ENCODE data around the gene CACNA1E.
"Not testable (repeated sequence)": the region's sequence is repeated elsewhere in the genome, so short reads cannot be mapped to it uniquely, and the experiment has no call there.

The CACNA1E gene

DNA sequence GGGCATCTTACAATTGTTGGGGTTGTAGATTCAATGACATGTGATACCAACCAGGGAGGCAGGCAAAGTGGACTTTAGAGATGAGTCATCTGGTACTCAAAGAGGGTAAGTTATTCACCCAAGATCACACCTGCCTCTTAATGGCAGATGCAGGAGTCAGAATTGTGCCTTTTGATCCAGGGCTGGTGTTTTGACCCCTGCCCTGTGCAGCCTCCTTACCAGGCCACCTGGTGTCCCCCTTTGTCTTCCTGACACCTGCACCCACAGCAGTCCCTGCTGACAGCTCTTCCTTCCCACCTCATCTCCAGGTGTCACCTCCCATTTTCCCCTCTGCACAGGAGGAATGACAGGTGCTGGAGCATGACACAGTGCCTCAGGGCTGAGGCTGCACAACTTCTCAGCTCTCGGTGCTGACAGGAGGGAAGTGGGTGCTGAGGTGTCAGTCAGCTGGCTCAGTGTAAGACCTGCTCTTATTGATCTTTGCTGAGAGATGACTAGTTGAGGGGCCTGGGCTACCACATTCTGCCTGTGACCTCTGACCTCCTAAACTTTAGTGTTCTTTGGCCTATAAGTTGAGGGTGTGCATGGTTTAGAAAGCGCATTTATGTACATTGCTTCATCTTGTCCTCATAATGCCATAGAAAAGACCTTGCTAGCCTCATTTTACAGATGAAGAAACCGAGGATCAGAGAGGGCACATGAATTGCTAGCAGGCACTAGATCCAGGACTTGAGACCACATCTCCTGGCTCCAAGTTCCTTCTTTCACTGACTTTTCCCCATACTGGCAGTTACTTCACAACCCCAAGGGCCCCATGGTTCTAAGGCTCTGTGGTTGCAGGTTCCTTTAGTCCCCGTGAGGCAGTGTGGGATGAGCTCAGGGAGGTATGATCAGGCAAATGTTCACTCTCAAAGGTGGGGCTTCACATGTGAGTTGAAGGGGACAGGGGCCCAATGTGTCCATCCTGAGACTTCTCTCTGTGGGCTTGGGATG lies 31.3 kb downstream of the CACNA1E start:
- in situ Hi-C loops (cut with HindIII; ENCODE audit: low sequenced_read_pairs) = loop anchor here (5.0 kb wide), 1 partner anchor 47 kb away; no protein-coding TSS in a partner anchor

DNA sequence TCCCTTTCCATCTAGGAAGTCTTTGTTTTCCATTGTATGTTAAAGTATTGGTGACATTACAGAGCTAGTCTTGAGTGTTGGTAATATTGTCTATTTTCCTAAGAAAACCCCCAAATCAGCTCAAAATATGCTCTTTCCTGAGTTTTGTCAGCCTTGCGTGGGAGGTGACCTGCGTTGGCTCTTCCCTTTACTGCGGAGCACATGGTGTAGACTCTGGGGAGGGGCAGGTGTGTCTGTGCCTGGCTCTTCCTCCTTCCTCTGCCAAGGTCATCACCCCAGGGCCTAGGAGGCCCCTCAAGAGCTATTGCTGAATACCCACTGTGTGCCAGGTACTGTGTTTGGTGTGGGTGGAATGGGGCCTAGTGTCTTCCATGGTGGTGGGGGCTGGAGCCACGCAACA lies 33.4 kb downstream of the CACNA1E start:
- in situ Hi-C loops (cut with HindIII; ENCODE audit: low sequenced_read_pairs) = loop anchor here (5.0 kb wide), 1 partner anchor 49 kb away; no protein-coding TSS in a partner anchor

DNA sequence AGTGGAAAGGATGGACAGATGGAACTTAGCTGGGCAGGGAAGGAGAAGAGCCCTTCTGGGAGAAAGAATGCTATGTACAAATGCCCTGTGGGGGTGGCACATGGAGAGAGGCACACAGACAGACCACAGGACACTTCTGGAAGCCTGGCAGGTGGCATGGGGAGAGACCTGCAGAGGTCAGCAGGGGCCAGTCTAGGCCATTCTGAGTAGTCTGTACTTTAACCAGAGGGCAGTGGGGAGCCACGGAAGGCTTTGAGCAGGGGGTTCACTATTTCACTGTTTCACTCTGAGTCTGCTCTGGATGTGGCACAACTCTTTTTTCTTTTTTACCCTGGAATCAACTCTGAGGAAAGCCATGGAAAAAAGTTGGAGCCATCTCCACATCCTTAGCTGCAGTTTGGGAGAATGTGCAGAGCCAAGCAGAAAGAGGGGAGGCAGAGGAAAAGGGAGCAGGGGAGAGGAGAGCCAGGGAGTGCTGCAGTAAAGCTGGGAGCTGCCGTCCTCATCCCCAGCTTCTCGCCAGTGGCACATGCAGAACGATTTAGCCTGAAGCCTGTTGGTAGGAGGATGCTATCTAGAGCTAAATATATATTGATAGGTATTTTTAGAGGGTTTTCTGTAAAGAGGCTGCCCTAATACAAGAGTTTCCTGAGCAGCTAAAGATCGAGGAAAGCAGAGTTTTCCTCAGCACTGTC lies 34.0 kb downstream of the CACNA1E start:
- in situ Hi-C loops (cut with HindIII; ENCODE audit: low sequenced_read_pairs) = loop anchor here (5.0 kb wide), 1 partner anchor 50 kb away; no protein-coding TSS in a partner anchor

- in situ Hi-C loops (cut with HindIII; ENCODE audit: low sequenced_read_pairs) = loop anchor here (5.0 kb wide), 1 partner anchor 51 kb away; no protein-coding TSS in a partner anchor
Observed at GRCh38 chr1:181518152-181518551, 34.8 kb downstream of the CACNA1E start.

DNA sequence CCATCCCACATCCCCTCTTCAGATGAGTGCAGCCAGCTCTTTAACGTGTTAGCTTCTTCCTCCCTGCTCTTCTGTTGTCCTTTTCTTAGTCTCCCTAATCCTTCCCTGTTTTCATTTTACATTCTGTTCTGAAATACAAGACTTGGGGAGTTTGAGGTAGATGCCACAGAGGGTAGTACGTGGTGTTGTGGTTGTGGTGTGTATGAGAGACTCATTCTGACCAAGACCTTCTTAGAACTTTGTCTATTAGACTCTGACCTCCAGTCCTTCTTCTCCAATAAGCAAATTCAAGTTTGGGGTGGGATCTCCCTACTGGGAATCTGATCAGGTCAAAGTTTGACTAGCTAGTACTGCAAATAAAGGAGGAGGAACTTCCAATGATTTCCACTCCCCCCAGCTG lies 39.5 kb downstream of the CACNA1E start:
- in situ Hi-C loops (cut with HindIII; ENCODE audit: low sequenced_read_pairs) = no loop called here

- in situ Hi-C loops (cut with HindIII; ENCODE audit: low sequenced_read_pairs) = no loop called here
Observed at GRCh38 chr1:181525104-181525721, 41.9 kb downstream of the CACNA1E start.

DNA sequence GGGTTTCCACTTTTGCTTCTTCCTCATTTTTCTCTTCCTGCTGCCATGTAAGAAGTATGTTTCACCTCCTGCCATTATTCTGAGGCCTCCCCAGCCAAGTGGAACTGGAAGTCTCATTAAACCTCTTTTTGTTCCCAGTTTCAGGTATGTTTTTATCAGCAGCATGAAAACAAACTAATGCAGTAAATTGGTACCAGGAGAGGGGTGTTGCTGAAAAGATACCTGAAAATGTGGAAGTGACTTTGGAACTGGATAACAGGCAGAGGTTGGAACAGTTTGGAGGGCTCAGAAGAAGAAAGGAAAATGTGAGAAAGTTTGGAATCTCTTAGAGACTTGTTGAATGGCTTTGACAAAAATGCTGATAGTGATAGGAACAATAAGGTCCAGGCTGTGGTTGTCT lies 44.9 kb downstream of the CACNA1E start:
- in situ Hi-C loops (cut with HindIII; ENCODE audit: low sequenced_read_pairs) = not testable (repeated sequence)

GRCh38 chr1:181531441-181531840 lies 48.1 kb downstream of the CACNA1E start:
- in situ Hi-C loops (cut with HindIII; ENCODE audit: low sequenced_read_pairs) = no loop called here

DNA sequence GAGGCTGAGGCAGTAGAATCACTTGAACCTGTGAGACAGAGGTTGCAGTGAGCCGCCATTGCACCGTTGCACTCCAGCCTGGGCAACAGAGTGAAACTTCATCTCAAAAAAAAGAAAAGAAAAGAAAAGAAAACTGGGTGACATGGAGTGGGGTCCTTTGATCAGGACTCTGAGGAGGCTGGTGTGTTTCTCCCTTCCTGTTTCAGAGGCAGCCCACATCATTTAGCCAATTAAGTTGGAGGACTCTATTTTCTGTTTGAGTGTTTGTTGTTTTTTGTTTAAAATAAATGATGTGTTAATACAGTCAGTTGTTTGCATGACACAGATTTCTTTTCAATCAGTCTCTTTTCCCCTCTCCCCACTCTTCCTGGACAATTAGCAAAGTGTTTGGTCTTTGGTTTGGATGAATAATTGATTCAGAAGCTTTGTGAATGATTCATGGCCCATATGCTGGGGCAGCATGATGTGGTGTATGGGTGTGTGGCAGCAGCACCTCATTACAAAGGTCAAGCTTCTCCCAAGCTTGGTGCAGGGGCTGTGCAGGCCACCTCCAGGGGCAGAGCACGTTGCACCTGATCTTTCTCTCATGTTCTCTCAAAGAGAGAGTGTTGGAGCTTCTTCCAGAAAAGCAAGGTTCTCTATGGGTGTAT lies 48.8 kb downstream of the CACNA1E start:
- in situ Hi-C loops (cut with HindIII; ENCODE audit: low sequenced_read_pairs) = no loop called here

GRCh38 chr1:181538836-181539235 lies 55.5 kb downstream of the CACNA1E start:
- in situ Hi-C loops (cut with HindIII; ENCODE audit: low sequenced_read_pairs) = no loop called here

DNA sequence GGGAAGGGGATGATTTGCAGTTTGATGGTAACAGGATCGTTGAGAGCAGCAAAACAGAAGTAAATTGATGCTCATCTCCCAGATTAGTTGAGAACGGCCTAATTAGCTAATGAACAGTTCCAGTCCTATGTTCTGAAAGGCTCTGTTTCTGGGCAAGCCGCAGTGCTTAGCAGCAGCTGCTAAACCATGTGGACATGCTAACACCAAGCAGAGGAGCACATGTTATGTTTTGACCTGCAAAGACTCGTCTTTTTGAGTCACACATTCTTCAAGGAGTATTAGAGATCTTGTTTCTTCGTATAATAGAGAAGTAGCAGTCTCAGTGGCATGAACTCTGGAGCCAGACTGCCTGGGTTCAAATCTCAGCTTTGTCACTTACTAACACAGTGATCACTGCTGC lies 58.1 kb downstream of the CACNA1E start:
- in situ Hi-C loops (cut with HindIII; ENCODE audit: low sequenced_read_pairs) = no loop called here

DNA sequence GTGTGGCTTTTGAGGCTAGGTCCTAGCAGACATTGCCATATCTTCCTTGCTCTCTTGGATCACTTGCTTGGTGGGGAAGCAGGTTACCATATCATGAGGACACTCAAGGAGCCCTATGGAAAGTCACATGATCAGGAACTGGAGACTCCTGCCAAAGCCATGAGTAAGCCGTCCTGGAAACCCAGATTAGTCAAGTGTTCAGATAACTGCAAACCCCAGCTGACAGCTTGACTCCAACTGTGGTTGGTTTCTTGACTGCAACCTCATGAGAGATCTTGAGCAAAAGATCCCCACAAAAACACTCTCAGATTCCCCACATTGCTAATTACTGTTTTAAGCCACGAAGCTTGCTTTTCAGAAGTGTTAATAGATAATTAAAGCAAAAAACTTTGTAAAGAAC lies 58.6 kb downstream of the CACNA1E start:
- in situ Hi-C loops (cut with HindIII; ENCODE audit: low sequenced_read_pairs) = no loop called here

DNA sequence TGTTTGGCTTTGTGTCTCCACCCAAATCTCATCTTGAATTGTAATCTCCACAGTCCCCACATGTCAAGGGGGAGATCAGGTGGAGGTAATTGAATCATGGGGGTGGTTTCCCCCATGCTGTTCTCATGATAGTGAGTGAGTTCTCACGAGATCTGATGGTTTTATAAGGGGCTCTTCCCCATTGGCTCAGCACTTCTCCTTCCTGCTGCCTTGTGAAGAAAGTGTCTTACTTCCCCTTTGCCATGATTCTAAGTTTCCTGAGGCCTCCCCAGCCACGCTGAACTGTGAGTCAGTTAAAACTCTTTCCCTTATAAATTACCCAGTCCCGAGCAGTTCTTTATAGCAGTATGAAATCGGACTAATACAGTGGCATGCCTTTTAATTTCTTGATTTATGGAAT lies 59.1 kb downstream of the CACNA1E start:
- in situ Hi-C loops (cut with HindIII; ENCODE audit: low sequenced_read_pairs) = not testable (repeated sequence)

GRCh38 chr1:181545395-181545794 lies 62.1 kb downstream of the CACNA1E start:
- in situ Hi-C loops (cut with HindIII; ENCODE audit: low sequenced_read_pairs) = no loop called here

DNA sequence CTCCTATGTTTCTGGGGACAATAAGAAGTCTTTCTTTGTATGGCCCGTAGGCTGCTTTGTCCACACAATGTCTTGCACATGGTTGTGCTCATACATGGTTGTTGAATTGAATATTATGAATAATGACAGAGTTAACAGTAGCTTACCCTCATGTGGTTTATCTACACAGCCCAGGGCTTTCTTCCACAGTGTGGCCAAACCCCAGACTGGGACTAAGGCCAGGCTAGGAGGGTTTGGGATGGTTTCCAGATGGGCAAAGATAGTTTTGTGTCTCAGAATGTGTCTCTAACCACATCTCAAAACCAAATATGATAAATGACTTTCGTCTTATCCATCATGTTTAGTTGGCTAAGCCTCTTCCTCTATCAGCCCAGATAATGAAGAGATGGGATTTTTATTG lies 65.2 kb downstream of the CACNA1E start:
- in situ Hi-C loops (cut with HindIII; ENCODE audit: low sequenced_read_pairs) = no loop called here

GRCh38 chr1:181551249-181551648 lies 67.9 kb downstream of the CACNA1E start:
- in situ Hi-C loops (cut with HindIII; ENCODE audit: low sequenced_read_pairs) = no loop called here

GRCh38 chr1:181551754-181552153 lies 68.4 kb downstream of the CACNA1E start:
- in situ Hi-C loops (cut with HindIII; ENCODE audit: low sequenced_read_pairs) = no loop called here

DNA sequence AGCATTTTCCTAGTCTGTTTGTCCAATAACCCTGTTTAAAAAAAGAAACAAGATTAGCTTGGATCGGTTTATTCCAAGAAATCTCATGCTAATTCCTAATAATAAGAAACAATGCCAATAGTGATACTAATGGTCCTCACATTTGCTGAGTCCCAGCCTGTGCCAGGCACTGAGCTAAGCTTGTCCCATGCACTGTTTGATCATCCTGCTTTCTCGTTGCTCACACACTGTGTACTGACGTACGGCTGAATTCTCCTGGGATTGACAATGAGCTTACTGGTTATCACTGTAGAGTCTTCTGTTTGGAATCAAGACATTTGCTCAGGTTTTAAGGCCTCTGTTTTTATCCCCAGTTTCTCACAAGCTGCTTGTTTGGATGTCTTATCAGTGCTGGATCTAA lies 71.1 kb downstream of the CACNA1E start:
- in situ Hi-C loops (cut with HindIII; ENCODE audit: low sequenced_read_pairs) = no loop called here

DNA sequence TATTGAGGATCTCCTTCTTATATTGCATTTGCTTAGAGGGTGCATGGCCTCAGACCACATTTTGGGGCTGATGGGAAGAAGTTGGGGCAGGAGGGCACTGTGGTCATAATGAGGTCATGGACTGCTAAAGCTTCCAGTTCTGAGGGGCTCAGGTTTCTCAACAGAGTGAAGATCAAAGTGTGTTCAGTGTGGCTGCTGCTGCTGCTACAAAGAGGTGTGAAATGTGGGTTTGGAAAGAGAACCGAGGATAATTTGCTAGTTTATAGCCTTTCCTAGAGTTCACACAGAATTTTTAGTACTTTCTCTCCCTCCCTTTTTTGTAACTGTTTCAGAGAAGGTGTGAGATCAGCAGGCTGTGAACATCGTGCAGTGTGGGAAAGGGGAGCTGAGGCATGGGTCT lies 73.3 kb downstream of the CACNA1E start:
- in situ Hi-C loops (cut with HindIII; ENCODE audit: low sequenced_read_pairs) = no loop called here

DNA sequence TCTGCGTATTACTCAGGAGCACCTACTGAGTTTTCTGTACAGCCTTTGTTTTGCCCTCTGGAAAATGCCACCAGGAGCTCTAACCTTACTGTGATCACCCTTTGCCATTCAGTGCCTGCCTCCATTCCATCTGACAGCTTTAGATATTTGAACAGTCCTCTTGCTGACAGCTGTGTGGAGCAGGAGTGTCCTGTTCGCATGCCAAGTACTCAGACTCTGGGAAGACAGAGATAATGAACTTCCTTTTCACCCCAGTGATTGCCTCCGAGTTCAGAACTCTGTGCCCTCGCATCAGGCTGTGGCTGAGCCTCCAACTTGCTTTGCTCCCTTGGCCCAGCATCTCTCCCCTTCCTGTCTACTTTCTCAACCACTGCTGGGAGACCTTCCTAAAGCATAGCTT lies 74.0 kb downstream of the CACNA1E start:
- in situ Hi-C loops (cut with HindIII; ENCODE audit: low sequenced_read_pairs) = no loop called here

DNA sequence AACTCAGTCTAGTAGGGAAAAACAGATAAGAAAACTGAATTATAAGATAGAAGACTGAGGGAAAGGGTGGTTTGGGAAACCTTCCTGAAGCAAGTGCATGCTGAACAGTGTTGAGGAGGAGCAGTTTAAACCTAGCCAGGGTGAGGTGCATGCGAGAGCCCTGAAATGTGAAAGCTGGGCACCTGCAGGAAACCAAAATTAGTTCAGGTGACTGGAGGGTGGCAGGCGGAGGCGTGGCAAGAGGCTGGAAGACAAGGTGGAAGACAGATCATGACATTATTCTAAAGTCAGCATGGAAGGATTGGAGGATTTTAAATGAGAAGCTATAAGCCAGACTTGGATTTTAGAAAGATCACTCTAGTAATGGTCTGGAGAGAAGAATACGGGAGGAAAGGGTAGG lies 75.1 kb downstream of the CACNA1E start:
- in situ Hi-C loops (cut with HindIII; ENCODE audit: low sequenced_read_pairs) = no loop called here

Measured in endothelial cell of hepatic sinusoid (primary cell).